HG03064 (cell line): ENCODE results near the gene BST1.

Experiments
- ATAC-seq: cut with Tn5 transposase; IDR thresholded peaks from one replicate; pipeline ENCODE4 v1.9.1; 2021; ENCODE audit warnings: low read depth; ENCODE audit not compliant: unreplicated experiment

Gene BST1

DNA sequence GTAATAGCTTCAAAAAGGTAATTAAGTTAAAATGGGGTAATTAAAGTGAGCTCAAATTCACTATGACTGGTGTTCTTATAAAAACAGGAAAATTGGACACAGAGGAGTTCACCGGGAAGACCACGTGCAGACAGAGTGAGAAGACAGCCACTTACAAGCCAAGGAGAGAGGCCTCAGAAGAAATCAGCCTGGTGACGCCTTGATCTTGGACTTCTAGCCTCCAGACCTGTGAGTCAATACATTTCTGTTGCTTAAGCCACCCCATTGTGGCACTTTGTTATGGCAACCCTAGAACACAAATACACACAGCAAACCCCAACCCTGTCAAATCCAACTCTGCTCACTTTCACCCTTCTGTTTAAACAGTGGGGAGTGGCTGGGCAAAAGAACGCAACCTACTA is 71.2 kb downstream of the BST1 start:
- ATAC-seq: no peak

DNA sequence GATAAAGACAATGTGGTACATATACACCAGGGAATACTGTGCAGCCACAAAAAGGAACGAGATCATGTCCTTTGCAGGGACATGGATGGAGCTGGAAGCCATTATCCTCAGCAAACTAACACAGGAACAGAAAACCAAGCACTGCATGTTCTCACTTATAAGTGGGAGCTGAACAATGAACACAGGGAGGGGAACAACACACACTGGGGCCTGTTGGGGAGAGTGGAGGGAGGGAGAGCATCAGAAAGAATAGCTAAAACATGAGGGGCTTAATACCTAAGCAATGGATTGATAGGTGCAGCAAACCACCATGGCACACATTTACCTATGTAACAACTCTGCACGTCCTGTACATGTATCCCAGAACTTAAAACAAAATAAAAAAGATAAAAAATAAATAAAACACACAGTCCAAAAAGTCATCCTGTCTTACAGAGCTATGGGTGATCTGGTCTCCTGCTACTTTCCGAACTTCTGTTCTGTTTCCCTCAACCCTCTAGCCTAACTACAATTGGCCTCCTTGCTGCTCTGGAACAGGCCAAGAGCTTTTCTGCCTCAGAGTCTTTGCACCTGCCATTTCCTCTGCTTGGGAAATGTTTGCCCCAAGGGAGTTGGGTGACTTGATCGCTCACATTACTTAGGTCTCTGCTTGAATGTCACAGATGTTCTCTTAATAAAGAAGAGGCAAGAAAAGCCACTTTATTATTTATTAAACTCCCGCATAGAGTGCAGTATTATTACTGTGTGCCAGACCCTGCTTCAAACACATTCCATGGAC is 74.2 kb downstream of the BST1 start:
- no peak for ATAC-seq

DNA sequence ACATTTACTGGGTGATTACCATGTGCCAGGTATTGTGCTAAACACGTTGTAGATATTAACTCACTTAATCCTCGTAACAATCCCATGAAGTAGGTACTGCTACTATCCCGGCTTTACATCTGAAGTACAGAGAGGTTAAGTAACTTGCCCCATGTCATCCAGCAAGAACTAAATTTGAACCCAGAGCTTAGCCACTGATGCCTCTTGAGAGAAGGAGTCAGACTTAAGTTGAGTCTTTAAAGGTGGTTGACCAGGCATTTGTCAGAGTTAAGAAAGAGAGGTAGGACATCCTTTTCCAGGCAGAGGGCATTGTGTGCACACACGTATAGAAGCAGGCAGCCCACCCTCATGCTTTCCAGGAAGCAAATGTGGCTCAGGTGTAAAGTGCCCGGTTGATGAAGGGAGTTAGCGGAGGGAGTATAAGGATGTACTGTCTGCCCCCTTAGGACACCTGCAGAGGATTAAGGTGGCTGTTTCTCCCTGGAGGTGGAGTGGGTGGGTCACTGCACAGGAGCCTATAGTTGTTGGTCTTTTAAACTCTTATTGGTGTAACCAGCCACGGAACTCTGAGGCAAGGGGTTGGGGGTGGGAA is 74.9 kb downstream of the BST1 start:
- ATAC-seq: no peak

DNA sequence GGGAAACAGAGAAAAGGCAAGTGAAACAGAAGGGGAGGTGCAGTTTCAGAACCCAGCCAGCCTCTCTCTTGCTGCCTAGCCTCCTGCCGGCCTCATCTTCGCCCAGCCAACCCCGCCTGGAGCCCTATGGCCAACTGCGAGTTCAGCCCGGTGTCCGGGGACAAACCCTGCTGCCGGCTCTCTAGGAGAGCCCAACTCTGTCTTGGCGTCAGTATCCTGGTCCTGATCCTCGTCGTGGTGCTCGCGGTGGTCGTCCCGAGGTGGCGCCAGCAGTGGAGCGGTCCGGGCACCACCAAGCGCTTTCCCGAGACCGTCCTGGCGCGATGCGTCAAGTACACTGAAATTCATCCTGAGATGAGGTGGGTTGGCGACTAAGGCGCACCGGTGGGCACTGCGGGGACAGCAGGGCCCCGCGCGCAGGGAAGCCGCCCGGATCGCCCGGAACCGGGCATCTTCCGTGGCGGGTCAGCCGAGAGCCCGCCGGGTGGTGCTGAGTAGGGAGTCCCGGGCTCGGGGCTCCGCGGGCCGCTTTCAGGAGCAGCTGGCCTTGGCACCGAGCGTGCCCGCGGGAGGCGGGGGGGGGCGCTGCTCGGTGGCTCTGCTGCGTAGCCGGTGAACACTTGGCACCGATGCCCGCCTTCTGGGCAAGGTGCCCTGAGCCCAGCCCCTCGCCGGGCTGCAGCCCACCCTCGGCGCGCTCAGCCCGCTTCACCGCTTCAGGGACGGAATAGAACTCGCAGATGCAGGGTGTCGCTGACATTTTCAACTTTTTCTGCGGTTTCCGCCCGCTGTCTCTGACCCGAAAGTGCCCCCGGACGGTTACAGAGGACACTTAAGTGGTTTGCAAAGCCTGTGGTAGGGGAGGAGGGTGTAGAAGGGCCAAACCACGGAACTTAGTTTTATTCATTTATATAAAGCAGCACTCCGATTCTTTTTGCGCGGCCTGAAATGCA is 75.7 kb downstream of the BST1 start, which contains the start of gene CD38:
CD38 (plus strand) TSS at position 40 of the 953 bp plus-strand sequence; CDS start at position 127, 87 bp downstream.
- peak; percentile 60 for ATAC-seq

DNA sequence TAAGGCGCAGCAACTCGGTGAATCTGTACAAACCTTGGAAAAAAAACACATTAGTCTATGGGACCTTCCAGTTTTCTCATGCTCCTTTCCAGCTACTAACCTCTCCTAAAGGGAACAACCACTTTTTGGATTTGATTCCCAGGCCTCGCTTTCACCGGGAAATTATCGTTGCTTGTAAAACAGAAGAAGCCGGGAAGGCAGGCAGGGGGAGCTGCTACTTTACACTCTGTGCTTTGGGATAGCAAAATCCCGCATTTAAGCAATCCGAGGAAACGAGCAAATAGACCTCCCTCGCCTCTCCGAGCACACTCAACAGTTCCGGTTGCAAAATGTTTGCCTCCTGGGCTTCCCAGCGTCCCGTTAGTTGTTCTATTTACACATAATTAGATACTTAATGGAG is 76.4 kb downstream of the BST1 start:
- no peak for ATAC-seq

DNA sequence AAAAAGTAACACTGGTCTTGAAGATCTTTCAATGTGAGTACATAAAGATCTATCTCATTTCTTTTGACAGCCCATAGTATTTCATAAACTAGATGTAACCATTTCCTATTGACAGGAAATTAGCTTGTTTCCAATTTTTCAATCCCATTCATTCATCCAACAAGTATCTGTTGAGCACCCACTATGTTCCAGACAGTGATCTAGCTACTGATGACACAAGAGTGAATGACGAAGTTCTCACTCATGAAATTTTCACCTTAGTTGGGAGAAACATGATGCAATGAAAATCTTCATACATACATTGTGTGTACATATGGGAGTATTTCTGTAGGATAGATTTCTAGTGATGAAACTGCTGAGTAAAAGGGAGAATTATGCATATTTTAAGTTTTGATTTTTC is 76.9 kb downstream of the BST1 start:
- no peak for ATAC-seq

DNA sequence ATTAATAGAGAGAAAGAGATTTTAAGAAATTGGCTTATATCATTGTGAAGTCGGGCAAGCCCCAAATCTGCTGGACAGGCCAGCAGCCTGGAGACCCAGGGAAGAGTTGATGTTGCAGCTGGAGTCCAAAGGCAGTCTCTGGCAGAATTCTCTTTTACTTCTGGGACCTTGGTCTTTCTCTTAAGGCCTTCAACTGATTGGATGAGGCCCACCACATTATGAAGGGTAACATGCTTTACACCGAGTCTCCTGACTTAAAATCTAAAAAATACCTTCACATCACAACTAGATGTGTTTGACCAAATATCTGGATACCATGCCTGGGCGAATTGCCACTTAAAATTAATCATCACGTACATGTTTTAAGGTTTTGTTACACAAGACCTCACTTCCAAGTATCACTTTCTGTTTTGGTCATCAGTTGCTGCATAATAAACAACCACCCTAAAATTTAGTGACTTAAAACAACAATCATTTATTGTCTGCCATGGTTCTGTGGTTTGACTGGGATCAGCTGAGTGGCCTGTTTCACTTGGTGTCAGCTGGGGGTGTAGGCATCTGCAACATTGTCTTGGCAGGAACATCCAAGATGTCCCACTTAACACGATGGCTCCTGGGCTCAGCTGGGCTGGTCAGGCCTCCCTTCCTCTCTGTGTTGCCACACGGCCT is 78.7 kb downstream of the BST1 start:
- ATAC-seq: peak; percentile 20
